Cardiac septum (tissue), 1 donor: Measurements from ENCODE around the gene SMO. TPM values are rescaled to one million over a fixed set of nuclear protein-coding genes. Genes with fewer than 3 reads are reported as not detected.

Source experiments
- DNase-seq: peaks from one replicate; pipeline ENCODE4 v3.0.0-alpha.2; 2020; ENCODE audit warnings: low spot score
- intact Hi-C: fragments of 100-400 bp; cut with DNase I; formaldehyde crosslinking; loops from one replicate; pipeline ENCODE4 v1.14.0; 2022
- long read RNA-seq: library from polyadenylated mRNA; unstranded; transcript quantifications from one replicate; pipeline ENCODE4 v2.0.0, GENCODE V29; 2021
- total RNA-seq: library from RNA; stranded (reverse); fragmentation: NEBNext Ultra II Directional; extraction: Animal tissue kit (Norgen Biotek cat#: 25700); gene quantifications from one replicate; pipeline ENCODE4 v1.2.1, GENCODE V29; 2021
- donor health status: DM: no; HTN: no; CAD: no.

SMO gene
- 4.7 TPM for total RNA-seq
- long read RNA-seq, partial matches to known transcripts: 1 of 4 reads
- long read RNA-seq, other reads (novel, unspliced or antisense): 3 of 4 reads

DNA sequence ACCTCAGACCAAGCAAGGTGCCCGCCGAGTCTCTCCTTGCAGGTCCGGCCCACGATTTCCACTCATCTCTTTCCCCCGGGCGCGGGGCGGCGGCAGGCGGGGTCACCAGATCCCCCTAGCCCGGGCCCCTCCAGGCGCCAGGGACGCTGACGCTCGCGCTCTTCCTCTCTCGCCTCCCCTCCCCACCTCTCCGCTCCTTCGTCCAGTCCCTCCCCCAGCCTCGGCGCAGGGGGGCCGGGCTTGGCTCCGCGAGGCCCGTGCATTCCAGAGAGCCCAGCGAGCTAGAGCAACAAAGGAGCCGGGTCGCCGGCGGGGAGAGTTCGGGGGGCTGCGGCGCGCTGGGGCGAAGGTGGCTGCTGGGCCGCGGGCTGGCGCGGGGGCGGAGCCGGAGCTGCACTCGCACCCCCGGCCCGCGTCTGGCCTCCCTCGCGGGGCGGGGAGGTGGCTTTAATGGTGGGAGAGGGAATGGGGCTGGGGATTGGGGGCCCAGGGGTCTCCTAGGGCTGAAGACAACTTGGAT is at the start of gene SMO:
TSS of gene SMO (plus strand) at position 262 of the 520 bp plus-strand sequence. CDS start 519 bp downstream, outside the sequence.
- DNase-seq: no peak
- intact Hi-C loops: no loop called here

DNA sequence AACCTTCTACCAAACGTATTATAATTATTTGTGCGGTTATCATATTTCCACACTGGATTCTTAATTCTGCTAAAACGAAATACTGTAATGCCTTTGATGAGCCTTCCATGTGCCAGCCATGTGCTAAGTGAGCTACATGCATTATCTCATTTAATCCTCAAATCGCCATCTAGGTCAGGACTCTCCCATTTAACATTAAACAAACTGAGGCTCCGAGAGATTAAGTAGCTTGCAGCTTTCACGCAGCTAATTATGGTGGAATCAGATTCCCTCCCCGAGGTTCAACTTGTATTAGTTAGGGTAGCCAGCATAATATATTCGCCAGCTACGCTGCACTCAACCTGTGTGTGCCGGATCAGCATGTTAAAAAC is 44.7 kb upstream of the SMO start:
- no peak for DNase-seq
- intact Hi-C loops: no loop called here

DNA sequence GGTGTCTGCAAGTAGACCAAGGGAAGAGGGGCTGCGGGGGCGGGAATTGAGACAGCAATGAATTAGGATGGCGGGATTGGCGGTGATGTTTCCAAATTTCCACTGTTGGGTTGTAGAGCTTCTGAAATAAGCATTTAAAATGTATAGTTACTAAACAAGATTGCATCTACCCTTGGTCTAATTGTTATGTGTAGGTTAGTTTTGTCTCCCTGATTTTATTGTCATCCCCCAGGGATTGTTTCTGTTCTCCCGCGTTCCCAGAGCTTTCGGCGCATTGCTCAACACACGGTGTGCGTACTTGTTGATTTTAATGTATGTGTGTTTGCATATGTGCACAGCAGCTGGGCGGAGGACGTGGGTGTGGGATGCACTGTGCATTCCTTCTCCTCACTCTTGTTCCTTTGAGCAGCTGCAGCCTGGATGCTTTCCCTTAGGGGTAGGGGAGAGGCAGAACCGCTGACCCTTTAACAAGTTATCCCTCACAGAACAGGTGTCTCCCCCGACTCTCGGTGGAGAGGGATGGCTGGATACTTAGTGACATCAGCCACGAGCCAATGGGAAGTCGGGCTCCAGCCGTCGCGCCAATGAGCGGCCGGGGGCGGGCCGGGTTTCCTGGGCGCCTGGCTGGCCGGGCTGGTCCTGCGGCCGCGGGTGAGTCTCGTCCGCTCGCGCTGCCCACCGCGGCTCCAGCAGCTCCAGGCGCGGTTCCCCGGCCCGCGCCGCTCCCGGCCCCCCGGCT is 44.2 kb upstream of the SMO start, which contains the start of gene TSPAN33:
TSS of gene TSPAN33 (plus strand) at position 613 of the 739 bp plus-strand sequence. CDS start 274 bp downstream, outside the sequence.
- peak; percentile 90 for DNase-seq

DNA sequence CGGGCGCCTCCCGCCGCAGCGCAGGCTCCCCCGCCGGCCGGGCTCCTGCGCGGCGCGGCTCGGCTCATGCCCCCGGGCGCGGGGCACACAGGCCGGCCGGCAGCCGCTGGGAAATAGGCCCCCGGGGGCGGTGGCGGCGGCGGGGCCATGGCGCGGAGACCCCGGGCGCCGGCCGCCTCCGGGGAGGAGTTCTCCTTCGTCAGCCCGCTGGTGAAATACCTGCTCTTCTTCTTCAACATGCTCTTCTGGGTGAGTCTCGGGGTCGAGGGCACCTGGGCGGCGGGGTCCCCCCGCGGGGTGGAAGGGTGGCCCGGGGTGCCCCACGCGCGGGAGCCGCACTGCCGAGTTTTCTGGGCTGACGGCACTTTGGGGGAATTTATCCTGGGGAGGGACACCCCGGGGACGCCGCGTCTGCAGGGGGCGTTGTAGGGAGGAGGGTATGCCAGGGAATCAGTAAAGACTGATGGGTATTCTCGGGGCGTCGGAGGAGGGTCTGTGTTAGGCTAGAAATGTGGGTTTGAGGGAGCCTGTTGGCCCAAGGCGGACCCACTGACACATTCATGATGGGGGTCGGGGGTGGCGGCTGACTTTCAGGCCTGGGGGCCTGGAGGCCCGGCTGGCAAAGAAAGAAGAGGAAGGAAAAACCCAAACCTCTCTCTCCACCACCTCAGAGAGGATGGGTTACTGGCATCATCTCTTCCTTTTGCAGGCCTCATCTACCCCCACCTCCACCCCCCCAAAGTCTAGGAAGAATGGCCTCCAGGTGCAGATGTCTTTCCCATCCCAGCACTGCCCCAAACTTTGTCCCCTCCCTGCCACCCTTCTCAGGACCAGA is 43.4 kb upstream of the SMO start:
- DNase-seq: no peak

More for the DNA sequence above, 44.2 kb upstream of the SMO start, which contains the start of gene TSPAN33:
- intact Hi-C loops: no loop called here

DNA sequence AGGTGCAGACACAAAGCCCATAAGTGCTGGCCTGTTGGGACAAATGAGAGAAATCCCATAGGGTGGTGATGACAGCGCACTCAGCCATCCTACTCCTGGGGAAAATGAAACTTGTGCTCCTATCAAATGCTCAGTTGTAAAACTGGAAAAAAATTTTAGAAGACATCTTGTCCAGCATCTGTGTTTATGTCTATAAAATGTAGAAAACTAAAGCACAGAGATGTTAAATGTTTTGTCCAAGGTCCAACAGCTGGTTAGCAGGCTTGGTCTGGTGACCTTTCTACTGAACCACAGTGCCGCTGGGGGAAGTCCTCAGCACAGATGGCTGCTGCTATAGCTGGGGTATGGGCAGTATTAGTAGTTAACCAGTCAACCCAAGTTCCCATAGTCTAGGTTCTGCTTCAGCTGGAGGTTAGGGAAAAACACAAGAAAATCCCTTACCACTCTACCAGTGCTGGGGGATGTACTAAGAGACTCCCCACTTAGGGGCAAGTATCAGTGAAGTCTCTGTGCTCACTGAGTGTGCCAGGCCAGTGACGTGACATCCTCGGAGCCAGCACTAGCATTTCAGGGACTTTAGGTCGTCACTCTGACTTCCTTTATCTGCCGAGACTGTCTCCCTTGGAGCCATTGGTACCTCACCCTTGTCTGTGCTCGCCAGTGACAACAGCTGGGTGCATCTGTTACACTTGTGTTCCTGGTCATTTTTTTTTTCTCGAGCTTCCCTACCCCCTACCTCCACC is 42.0 kb upstream of the SMO start:
- intact Hi-C loops: no loop called here
- no peak for DNase-seq

More for the DNA sequence above, 43.4 kb upstream of the SMO start:
- intact Hi-C loops: no loop called here

DNA sequence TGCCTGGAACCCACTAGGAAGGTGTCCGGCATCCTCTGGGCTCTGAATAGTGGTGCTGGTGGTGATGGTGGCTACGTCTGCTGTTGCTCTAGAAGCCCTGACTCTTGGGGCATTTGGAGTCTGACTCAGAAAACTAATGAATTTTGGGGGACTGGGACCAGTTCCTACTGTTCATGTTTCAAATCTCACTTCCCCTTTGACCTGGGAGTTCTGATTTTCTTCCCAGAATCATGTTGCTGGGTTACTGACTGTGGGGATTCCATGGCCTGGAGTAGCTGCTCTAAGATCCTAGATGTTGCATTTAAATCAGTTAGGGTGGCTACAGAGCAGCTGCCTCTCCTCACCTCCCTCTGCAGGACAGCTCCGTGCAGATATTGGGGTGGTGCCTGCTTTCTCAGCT is 40.7 kb upstream of the SMO start:
- intact Hi-C loops: no loop called here
- no peak for DNase-seq

DNA sequence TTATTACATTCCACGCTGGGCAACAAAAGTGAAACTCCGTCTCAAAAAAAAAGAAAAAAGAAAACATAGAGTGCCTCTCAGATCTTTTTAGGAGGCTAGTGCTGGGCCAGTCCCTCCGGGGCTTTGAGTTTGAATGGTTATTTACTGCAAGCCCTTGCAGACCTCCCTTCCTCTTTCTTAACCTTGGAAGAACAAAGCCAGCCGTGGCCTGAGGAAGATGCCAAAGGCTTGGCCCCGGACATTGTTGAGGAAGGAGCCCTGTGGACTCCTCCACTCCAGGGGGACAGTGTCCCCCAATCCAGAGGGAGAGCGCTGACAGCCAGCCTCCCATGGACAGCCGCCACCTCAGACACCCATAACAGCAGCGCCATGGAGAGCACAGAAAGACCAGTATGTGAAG is 38.9 kb upstream of the SMO start:
- intact Hi-C loops: no loop called here

DNA sequence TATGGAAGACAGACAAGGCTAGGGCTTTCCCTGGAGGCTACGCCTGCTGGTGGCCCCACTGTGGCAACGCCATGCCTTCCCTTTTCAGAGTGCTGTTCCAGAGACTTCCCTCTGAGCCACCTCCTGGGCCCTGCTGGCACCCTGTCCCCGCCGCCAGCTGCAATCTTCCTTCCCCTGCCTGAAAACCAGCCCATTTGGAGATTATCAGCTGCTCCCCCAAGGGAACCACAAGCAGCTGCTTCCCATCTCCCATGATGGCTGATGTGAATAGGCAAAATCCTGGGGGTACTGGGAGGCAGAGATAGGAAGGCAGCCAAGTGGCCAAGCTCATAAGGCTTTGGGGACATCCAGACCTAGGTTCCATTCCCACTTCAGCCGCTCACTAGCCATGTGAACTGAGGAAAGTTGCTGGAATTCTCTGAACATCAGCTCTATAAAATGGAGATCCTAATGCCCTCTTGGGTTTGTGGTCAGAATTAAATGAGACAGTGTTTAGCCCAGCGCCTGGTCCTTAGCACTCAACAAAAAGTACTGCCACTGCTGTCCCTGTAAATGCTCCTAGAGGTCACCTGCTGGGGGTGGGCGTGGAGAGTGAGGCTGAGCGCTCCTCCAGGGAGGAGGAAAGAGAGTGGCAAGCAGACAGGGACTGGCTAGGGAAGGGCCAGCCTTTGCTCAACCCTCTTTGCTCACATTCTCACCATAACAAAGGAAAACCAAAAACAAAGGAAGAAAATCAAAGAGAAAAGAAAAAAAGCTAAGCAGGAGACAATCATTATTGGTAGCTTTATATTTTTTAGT is 38.0 kb upstream of the SMO start:
- intact Hi-C loops: no loop called here
- DNase-seq: no peak

More for the DNA sequence above, 38.9 kb upstream of the SMO start:
- no peak for DNase-seq

DNA sequence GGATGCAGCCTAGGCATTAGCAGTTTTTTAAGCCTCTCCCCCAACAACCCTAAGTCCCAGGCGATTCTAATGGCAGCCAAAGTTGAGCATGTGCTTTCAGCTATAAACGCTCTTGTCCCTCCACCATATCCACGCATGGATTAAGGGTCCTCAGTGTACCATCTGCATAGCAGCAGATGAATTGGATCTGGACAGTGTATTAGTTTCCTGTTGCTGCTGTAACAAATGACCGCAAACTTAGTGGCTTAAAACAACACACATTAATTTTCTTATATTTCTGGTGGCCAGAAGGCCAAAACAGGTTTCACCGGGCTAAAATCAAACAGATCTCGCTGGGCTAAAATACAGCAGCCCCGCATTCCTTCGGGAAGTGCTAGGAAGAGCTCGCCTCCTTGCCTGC is 30.8 kb upstream of the SMO start:
- intact Hi-C loops: no loop called here
- no peak for DNase-seq

DNA sequence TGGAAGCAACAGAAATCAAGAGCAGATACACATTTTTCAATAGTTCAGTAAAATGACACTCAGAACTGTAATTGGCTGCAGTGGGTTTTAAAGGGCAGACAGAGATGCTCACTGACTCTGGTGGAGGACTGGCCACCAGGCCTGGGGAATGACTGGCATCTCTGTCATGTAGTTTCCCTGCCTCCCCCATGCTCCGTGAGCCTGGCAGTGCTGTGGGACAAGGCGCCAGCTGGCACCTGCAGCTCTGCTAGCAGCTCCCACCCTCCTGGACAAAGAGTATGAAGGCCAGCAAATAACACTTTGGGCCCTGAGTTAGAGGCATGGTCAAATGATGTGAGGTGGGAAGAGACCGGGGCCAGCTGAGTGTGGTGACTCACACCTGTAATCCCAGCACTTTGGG is 28.9 kb upstream of the SMO start:
- intact Hi-C loops: no loop called here
- no peak for DNase-seq

DNA sequence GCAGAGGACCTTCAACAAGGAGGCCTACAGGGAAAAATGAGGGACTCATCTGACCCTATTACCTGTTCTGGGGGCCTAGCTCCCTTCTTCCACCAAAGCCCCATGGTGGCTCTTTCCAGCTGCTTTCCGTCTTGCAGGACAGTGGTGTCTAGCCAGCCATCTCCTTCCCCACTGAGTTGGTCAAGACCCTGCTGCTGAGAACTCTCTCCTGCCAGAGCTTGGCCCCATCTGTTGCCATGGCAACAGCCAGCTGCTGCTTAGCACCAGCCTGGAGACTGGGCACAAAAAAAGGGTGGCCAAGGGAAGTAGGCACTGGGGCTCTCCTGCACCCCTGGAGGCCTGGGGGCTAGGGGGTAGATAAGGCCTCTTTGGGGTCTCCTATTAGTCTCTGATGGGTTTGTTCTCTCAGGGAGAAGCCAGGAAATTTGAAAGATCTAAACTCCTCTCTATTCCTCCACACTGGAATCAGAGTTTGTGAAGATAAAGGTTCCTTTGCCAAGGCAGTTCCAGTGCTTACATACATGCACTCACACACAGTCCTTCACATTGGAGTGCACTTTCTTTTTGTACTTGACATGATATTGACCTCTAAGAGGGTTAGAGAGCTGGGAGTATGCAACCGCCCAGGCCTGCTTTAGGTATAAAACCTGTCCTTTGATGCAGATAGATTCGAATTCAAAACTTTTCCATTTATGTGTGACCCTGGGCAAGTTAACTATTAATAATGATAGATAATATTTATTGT is 28.1 kb upstream of the SMO start:
- intact Hi-C loops: no loop called here
- no peak for DNase-seq

DNA sequence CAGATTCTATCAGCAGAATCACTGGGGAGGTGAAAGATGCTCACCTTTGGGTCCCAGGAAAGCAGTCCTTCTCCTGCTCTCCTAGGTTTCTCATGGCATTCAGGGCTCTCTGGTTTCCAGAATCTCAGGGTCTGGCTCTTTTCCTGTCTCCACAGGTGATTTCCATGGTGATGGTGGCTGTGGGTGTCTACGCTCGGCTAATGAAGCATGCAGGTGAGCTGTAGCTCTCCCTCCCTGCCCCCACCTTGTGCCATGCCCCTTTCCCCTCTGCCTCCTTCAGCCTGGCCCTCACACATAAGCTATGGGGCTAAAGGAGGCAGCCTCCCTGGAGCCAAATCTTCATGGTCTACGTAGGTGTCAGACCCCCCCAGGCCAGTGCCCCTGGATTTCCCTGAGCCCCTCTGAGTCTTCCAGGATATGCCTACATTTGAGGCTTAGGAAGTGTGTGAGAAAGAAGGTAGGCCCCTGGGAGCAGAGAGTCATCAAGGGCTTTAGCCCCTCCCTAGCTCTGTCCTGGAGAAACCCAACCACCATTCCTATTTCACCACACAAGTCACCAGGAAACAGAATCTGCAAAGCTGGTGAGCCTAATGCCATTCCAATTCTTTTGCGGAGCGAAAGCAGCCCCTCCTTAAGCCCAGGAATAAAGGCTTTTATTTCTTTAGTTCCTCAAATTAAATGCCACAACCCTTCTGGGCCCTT is 26.8 kb upstream of the SMO start:
- intact Hi-C loops: loop anchor here (2.0 kb wide), 1 partner anchor 49 kb away; no protein-coding TSS in a partner anchor
- DNase-seq: no peak

DNA sequence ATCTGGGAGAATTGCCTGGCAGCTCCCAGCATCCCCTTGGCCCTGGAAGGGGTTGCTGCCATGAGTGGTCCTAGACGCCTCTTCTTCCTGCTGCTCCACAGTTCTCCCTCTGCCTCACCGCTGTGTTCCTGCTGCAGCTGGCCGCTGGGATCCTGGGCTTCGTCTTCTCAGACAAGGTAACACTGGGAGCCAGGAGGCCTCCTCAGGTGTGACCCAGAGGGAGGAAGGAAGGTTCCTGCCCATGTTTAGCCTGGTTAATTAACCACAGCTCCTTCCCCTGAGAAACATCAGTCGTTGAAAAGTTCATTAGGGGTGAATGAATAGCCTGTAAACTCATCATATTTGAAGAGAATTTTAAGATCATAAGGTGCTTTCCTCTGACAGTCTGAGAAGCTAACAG is 25.7 kb upstream of the SMO start:
- intact Hi-C loops: loop anchor here (2.0 kb wide), 1 partner anchor 48 kb away; no protein-coding TSS in a partner anchor
- no peak for DNase-seq

DNA sequence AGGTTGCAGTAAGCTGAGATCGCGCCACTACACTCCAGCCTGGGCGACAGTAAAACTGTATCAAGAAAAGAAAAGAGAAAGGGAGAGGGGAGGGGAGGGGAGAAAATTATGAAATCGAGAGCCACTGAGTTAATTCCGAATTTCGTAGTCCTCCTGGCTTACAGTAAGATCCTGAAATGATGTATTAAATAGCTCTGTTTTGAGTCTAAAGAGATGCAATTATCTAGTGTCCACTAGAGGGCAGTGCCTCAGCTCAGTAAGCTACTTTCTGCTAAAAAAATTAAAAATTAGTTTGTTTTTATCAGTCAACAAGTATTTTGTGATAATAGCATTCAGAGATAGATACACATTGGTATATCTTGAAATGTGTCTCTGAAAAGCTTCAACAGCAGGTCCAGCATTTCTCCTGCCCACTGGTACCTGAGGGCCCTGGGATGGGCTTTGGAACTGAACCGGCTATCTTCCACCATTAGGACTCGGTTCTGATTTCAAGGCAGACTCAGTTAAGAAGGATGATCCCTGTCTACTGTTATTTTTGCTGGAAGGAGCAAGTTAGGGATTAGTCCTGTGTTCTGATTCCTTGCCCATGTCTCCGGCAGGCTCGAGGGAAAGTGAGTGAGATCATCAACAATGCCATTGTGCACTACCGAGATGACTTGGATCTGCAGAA is 24.4 kb upstream of the SMO start:
- DNase-seq: no peak
- intact Hi-C loops: loop anchor here (2.0 kb wide), 1 partner anchor 47 kb away; no protein-coding TSS in a partner anchor

DNA sequence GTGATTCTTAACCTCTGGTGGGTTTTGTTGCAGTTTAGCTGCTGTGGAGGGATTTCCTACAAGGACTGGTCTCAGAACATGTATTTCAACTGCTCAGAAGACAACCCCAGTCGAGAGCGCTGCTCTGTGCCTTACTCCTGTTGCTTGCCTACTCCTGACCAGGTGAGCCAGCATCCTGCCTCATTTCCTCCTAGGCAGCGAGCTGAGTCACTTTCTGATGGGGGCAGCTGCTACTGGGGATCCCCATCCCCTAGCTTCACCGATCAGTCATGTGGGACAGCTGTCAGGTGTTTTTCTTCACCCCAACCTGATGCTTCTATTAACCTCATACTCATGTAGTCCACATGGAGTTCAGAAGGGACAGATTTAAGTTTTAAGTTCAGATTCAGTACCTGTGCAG is 21.7 kb upstream of the SMO start:
- intact Hi-C loops: no loop called here
- no peak for DNase-seq

DNA sequence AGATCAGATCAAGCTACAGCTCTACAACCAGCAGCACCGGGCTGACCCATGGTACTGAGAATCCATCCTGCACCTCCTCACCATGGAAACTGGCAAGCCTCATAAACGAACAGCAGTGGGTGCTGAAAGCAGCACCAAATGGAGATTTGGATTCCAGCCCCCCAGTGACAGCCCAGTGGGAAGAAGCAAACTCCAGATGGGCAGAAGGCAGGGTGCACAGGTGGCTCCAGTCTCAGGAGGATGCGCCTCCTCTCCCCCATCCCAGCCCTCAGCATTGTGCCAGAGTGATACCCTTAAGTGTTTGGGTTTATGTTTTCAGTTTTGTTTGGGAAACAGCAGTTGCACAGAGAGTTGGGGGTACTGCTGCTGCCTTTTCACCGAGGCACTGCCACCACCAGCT is 20.6 kb upstream of the SMO start:
- intact Hi-C loops: no loop called here

More for the DNA sequence above, 20.6 kb upstream of the SMO start:
- DNase-seq: no peak
